OCI-M2 (cell line): ENCODE data around the gene CTSZ.
"Not testable (repeated sequence)": the region's sequence is repeated elsewhere in the genome, so short reads cannot be mapped to it uniquely, and the experiment has no call there.

Source experiments
- DNase-seq: peaks from one replicate; lab custom pipeline; 2025; ENCODE audit not compliant: unreplicated experiment; lab: John Stamatoyannopoulos, UW

CTSZ gene

DNA sequence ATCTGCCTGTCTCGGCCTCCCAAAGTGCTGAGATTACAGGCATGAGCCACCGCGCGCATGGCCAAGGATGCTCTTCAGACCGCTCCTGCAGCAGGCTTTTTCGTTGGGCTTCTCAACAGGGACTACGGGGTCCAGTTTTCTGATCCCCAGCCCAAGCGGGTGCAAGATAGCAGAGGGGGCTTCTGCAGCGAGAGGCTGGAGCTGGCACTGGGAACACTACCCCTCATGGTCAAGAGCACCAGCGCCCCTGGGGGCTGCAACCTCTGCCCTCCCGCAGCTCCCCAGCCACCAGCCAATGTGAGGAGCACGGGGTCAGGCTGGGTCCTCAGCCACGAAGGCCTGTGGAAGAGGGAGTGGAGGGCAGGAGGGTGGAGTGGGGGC is 6.0 kb downstream of the CTSZ start:
- DNase-seq = no peak

DNA sequence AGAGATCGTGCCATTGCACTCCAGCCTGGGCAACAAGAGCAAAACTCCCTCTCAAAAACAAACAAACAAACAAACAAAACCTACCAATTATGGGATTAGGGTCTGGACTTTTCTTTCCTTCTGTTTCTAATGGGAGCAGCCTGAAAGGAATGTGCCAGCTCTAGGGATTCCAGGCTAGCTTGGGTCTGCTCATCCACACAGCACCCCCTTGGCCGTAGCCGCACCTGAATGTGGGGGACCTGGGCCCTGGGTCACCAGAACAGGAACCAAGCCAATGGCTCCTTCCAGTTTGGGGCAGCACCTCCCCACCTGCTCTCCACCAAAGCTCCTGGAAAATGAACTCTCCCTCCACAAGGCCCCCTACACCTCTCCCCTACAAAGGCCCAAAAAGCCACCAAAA is 6.7 kb downstream of the CTSZ start:
- DNase-seq = no peak

DNA sequence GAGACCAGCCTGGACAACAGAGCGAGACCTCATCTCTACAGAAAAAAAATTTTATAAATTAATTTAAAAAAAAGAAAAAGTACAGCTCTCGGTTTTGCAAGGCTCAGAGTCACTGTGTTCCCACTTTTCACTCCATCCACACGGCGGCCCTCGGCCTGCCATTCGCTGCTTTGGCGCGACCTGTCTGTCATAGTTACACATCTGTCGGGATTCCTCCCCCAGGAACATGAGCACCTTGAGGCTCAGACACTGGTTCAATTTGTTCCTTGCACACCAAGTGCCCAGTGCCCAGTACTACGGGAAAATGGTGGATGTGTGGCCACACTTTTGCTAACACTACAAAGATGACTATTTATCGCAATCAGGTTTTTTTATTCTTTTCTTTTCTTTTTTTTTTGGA is 8.4 kb downstream of the CTSZ start:
- DNase-seq = no peak

DNA sequence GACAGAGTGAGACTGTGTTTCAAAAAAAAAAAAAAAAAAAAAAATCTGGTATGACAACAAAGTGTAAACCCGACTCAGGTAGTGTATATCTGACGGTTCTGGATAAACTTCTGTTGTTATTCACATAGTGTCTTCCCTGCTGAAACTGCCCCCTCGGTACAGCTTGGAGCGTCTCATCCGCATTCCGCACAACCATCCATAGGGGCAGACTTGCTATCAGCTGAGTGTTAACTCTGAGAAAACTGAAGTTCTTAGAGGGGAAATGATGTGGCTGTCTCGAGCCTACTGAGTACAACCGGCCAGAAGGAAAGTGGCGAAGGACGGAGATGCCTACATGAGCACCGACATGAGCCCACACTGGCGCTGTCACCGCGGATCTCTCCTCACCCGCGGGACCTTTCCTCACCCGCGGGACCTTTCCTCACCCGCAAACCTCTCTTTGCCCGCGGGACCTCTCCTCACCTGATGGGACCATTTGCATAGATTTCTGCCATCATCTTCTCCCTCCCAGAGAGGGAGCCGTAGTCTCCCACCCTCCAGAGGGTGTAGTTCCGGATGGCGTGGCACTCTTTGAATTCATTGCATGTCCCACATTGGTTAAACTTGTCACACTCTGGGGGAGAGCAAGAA is 9.8 kb downstream of the CTSZ start:
- DNase-seq = no peak

DNA sequence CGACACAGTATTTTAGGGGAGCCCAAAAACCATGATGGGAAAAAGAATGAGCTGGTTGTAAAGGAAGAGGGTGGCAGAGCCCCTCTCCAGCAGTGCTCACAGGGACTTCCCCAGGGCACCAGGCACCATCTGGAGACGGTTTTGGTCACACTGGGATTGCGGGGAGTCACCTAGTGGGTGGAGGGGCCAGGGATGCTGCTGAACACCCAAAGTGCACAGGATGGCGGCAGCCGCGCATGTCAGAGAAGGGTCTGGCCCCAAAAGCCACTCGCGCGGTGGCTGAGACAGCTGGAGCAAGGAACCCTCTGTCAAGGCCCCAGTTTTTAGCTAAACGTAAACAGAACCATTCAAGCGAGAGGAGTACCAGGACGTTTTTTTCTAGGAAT is 10.8 kb downstream of the CTSZ start:
- no peak for DNase-seq

DNA sequence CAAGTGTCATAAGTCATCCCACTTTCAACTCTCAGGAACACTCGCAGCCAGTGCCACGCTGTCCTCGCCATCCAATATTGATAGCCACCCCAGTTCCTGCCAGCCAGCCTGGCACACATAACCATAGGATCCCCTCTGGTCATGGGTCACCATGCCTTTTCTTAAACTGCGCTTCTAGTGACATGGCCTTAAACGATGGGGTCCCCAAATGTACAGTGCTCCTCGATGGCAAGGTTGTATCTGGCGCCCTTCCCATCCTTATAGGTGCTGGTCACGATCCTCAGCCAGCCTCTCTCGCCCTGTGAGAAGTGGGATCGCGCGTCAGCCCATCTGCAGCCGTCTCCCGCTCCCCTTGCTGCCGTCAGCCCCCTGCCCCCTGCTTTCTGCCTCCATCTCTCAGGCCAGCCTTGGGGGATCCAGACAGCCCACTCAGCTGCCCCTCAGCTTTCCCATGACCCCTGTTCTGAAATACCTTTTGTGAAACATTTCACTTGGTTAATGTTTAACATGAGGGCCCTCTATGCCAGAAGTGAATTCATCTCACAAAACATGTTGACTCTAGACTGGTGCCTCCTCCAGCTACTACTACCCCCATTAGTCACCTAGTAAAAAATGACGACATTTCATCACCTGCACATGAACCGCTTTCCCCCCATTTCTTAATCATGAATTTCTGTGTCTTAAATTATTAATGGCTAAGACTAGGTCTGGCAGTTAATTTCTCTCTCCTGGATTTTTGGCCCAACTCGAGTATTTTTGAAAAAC is 11.4 kb downstream of the CTSZ start:
- DNase-seq = no peak

DNA sequence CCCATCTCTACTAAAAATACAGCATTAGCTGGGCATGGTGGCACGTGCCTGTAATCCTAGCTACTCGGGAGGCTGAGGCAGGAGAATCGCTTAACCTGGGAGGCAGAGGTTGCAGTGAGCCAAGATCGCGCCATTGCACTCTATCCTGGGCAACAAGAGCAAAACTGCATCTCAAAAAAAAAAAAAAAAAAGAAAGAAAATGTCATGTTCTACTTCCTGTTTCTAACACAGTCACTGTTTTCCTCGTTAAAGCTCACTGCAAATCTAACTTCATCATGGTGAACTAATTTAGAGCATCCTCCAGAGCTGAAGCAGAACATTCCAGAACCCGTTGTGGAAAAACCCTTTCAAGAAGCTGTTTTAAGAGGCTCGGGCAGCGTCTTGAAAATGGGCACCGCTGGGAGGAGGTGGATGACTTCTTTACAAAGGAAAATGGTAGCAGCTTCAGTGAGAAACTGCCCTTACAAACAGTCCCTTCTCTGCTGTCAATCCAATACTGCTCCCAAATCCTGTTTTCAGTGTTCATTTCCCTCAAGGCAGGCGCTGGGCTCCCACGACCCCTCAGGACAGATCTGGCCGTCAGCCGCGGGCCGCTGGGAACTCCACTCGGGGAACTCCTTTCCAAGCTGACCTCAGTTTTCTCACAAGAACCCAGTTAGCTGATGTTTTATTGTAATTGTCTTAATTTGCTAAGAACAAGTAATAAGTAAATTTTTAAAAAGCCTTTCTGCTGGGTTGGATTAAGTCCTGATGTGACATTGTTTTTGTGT is 12.5 kb downstream of the CTSZ start:
- DNase-seq = no peak

DNA sequence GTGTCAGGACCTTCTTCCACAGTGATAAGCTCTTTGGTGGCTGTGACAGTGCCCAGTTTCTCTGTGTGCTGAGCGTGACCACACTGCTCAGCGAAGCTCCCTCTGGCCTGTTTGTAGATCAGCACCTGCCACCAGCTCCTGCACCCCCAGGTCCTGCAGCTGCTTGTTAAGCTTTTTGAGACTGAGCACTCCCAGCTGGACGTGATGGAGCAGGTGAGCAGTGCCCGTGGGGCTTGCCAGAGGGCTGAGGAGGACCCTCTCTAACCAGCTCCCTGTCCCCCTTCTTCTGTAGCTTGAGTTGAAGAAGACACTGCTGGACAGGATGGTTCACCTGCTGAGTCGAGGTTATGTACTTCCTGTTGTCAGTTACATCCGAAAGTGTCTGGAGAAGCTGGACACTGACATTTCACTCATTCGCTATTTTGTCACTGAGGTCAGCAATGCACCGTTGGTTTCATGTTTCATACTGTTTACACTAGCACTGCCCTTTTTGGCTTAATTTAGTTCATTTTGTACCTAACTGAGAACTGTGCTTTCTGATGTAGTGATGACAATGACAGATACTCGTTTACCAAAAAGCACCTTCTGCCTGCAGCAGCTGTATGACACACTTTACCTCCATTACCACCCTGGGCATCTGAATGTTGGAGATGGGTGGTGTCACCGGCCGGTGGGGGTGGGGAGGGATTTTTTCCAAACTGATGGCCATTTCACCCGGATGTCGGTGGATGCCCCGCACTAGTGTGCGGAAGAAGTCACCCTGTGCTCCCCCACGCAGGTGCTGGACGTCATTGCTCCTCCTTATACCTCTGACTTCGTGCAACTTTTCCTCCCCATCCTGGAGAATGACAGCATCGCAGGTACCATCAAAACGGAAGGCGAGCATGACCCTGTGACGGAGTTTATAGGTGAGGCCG is 13.5 kb downstream of the CTSZ start:
- no peak for DNase-seq

DNA sequence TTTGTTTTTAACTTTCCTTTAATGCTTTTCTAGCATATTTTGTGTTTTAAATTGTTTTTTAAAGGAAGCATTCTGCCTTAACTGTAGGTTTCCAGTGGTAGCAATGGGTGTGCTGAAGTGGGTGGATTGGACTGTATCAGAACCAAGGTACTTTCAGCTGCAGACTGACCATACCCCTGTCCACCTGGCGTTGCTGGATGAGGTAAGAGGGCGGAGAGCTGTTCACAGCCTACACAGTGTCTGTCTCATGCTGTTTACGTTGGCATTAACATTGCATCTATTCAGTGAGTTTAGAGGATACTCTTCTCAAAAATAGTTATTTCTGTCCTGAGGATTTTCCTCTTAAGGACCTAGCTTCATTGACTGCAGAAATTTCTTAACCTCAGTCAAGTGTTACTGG is 14.1 kb downstream of the CTSZ start:
- no peak for DNase-seq

DNA sequence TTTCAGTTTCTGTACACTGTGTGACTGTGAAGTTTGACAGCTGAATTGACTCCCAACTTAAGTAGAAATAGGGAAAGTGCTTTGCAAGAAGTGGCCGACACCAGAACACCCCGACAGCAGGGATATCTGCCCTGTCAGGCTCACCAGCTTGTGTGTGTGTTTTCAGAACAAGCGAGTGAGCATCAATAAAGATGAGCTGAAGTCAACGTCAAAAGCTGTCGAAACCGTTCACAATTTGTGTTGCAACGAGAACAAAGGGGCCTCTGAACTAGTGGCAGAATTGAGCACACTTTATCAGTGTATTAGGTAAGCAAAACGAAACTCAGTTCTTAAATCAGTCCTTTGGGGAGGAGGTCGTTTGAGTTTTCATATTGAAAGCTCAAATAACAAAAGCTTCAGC is 15.3 kb downstream of the CTSZ start:
- DNase-seq = no peak

DNA sequence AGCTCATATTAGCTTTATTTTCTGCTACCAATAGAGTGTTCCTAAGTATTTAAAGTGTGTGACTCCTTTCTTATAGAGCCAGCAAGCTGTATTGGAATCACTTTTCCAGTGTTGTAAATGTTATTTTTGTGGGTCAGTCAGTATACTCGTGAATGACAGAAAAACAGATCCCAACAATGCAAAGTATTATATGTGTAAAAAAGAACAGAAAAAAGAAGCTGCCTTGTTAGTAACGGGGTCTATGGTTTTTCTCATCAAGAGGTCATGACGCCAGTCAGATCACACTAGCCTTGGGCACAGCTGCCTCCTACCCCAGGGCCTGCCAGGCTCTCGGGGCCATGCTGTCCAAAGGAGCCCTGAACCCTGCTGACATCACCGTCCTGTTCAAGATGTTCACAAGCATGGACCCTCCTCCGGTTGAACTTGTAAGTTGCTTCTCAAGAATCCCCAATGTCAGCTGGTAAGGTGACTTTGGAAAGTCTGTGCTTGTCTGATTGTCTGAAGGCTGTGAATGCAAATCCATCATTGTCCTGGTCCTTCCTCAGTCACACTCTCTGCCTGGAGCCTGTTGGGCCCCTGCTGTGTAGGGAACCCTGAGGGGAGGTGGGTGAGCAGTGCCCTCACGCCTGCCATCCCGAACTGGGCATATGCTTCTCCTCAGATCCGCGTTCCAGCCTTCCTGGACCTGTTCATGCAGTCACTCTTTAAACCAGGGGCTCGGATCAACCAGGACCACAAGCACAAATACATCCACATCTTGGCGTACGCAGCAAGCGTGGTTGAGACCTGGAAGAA is 16.2 kb downstream of the CTSZ start:
- no peak for DNase-seq

DNA sequence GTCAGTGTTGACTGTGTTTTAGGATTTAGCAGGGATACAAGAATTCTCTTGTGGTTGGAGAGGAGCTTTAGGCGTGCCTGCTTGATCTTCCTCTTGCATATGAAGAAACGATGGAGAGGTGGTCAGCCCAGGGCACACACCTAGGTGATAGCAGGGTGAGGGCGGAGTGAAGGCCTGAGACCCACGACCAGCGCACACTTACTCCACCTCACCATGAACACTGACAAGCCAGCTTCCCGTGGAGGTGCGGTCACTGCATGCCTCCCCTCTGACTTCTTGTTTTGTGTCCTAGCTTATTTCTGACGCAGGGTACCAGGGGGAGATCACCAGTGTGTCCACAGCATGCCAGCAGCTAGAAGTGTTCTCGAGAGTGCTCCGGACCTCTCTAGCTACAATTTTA is 17.9 kb downstream of the CTSZ start:
- no peak for DNase-seq

DNA sequence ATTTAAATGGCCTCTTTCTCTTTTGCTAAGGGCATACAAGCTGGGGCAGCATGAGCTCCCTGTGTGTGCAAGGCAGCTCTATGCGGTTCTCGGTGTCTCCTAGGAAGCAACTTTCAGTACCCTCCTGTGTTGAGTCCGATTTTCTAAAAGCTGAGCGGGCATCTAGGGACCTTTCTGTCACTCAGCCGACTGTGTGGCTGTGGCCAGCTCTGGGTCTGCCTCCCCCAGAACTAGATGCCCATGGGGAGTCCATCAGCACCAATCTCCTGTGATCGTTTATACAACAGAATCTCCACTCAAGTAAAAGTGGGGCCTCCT is 18.5 kb downstream of the CTSZ start:
- no peak for DNase-seq

DNA sequence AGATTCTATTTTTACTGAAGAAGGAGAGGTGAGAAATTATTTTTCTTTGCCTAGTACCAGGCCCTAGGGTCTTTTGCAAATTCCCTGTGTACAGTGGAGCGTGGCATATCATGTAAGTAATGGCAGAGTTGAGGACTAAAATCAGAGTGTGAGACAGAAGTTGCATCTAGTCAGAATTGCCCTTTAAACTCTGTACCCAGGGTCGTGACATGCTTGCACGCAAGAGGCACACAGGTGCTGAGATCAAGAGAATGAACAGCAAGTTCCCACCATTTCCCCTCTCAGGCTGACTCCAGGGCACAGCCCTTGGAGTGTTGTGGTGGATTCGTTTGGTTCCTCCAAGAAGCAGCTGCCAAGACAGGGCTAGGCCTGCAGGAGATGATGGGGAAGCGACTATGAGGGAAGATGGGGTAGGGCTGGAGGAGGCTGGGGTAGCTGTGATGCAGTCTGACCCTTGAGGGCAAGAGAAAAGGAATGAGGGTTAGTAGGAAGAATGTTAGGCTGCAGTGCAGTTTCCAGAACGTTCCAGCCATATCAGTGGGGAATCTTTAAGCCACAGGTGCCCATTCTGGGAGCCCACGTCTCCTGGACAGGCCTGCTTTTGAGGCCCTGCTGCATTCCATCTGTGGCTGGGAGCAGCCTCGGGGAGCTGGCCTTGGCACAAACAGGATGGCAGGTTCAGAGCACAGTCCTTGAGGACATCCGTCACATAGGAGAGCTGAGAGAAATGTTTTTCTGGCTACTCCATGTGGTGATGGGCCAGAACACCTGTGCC is 19.1 kb downstream of the CTSZ start:
- no peak for DNase-seq

DNA sequence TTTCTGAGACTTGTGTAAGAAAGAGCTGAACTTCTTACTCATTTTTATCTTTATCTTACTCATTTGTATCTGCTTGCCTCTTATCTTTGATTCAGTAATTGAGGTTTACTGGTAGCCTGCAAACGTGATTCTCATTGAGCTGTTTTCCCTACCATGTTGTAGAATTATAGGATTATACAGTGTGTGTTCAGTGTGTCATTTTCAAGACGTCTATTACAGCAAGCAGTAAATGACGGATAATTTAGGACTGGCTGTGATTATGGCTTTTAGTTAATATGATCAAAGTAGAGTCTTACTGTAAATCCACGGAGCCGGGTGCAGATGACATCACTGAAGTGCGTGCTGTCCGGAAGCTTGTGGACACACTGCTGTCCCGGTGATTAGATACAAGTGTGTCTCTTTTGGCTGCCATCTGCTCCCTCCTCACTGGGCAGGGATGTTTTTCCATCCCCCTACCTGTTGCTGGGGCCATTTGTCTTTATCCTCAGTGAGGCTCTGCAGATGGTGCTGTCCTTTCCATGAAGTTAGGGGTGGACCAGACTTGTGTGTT is 20.0 kb downstream of the CTSZ start:
- DNase-seq = no peak

DNA sequence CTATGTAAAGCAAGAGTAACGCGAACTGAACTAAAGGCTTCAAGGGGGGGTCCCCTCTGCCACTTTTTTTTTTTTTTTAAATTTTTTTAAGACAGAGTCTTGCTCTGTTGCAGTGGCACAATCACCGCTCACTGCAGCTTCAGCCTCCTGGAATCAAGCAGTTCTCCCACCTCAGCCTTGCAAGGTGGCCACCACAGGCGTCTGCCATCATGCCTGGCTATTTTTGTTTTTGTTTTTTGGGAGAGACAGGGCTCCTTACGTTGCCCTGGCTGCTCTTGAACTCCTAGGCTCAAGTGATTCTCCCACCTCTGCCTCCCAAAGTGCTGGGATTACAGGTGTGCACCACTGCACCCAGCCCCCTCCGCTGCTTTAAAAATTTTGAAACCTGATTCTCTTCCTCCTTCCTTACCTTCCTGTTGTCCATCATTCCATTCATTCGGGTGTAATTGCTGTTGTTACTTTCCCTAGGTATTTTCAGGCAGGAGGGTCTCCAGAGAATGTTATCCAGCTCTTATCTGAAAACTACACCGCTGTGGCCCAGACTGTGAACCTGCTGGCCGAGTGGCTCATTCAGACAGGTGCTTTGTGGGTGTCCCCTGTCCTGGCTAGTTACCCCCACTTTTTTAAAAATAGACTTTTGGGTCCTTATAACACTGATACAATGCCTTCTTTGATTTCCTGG is 20.6 kb downstream of the CTSZ start:
- no peak for DNase-seq

DNA sequence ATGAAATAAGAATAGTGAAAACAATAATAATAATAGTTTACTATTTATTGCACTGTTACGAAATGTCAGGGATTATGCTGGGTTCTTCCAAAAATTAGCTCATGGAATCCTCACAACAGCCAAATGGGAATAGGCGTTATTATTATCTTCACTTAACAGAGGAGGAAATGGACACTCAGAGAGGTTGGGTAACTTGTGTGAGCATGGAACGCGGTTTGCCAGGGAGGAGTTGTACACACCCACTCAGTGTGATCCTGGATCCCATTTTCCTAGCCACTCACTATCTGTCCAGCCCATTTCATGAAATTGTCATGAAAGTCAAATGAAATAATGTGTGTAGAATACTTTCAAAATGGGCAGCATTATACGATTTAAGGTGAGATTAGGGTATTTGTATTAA is 21.4 kb downstream of the CTSZ start:
- no peak for DNase-seq

DNA sequence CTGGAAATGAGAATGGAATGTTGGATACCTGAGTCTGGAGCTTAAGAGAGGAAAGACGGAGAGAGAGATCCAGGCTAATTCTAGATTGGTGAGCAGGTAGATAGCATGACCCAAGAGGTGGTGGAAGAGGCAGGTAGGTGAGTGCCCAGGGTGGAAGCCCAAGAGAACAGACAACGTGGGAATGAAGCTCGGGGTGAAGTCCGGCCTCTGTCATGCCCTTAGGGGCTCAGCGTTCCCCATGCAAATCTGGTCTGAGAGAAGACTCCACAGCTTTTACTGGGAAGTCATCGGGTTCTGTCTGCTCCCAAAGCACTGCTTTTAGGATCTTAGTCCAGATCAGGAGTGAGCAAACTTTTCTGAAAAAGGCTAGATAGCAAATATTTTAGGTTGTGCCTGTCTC is 22.4 kb downstream of the CTSZ start:
- no peak for DNase-seq

DNA sequence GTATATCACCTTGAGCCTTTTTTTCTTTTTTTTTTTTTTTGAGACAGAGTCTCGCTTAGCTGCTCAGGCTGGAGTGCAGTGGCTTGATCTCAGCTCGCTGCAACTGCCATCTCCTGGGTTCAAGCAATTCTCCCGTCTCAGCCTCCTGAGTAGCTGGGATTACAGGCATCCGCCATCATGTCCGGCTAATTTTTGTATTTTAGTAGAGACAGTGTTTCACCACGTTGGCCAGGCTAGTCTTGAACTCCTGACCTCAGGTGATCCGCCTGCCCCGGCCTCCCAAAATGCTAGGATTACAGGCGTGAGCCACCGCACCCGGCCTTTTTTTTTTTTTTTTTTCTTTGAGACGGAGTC is 24.0 kb downstream of the CTSZ start:
- DNase-seq = not testable (repeated sequence)
